ENCODE results near the gene PCK2. TPM values are rescaled to one million over a fixed set of nuclear protein-coding genes. Genes with fewer than 3 reads are reported as not detected.

PCK2 gene
- total RNA-seq, 2 experiments from 2014 or later: 90.3 to 93.1 TPM

GRCh38 chr14:24149302-24149969 is 55.3 kb downstream of the PCK2 start:
- intact Hi-C loops (cut with micrococcal nuclease): no loop called here
- Mint-ChIP-seq H3K36me3 (ENCODE audit: low read depth) (peaks cover 56% of the 10 kb centered on the region), H3K4me1 (ENCODE audit: low read depth) (peaks cover 40% of the 10 kb centered on the region), H3K9me3 (no peaks in the 10 kb centered on the region), H3K4me3 (peak overlapping the region; percentile 89), H3K27me3 (no peaks in the 10 kb centered on the region), H3K27ac (no peak overlapping the region)
- no peak for ATAC-seq
- CTCF ChIA-PET: interaction anchor here (8.0 kb wide), 1 partner anchor 12 kb away, joined by 91 read pairs; the partner anchor contains the start of gene IRF9
- TF ChIP-seq, protein P1, sequence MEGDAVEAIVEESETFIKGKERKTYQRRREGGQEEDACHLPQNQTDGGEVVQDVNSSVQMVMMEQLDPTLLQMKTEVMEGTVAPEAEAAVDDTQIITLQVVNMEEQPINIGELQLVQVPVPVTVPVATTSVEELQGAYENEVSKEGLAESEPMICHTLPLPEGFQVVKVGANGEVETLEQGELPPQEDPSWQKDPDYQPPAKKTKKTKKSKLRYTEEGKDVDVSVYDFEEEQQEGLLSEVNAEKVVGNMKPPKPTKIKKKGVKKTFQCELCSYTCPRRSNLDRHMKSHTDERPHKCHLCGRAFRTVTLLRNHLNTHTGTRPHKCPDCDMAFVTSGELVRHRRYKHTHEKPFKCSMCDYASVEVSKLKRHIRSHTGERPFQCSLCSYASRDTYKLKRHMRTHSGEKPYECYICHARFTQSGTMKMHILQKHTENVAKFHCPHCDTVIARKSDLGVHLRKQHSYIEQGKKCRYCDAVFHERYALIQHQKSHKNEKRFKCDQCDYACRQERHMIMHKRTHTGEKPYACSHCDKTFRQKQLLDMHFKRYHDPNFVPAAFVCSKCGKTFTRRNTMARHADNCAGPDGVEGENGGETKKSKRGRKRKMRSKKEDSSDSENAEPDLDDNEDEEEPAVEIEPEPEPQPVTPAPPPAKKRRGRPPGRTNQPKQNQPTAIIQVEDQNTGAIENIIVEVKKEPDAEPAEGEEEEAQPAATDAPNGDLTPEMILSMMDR (IDR thresholded peaks at IDR 0.05): no peak
- DNase-seq: no peak
- POLR2A ChIA-PET: interaction anchor here (0.7 to 10.7 kb wide), 9 partner anchors 8 to 92 kb away, joined by 3 to 178 read pairs (median 5); partner anchors contain the start of genes DCAF11, EMC9, IPO4 and IRF9

DNA sequence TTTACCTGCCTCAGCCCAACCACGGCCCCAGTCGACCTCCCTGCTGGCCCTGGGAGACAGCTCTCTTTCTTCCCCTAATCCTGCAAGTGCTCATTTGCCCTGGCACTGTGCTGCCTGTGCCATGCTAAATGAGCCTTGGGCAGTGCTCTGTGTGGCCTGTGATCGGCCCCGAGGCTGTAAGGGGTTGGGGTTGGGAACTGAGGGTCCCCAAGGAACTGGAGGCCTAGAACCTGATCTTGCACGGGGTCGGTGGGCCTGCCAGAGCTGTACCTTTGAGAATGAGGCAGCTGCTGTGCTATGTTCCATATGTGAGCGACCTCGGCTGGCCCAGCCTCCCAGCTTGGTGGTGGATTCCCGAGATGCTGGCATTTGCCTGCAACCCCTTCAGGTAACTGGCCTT is 56.0 kb downstream of the PCK2 start:
- TF ChIP-seq, protein P1 (IDR thresholded peaks at IDR 0.05): no peak
- ChIA-PET CTCF (interaction anchor here (8.0 kb wide), 1 partner anchor 11 kb away, joined by 91 read pairs; the partner anchor contains the start of gene IRF9), POLR2A (interaction anchor here (0.7 to 10.7 kb wide), 8 partner anchors 9 to 92 kb away, joined by 3 to 178 read pairs (median 4); partner anchors contain the start of genes DCAF11, EMC9, IPO4 and IRF9)
- DNase-seq (no peak), ATAC-seq (no peak)
- peaks cover 56% of the 10 kb centered on the region for H3K36me3 Mint-ChIP-seq (ENCODE audit: low read depth)
- peaks cover 35% of the 10 kb centered on the region for H3K4me1 Mint-ChIP-seq (ENCODE audit: low read depth)
- peak overlapping the region; percentile 12 for H3K27ac Mint-ChIP-seq
- intact Hi-C loops (cut with micrococcal nuclease): no loop called here
- H3K9me3 Mint-ChIP-seq: no peaks in the 10 kb centered on the region
- H3K27me3 Mint-ChIP-seq: no peaks in the 10 kb centered on the region
- no peak overlapping the region for H3K4me3 Mint-ChIP-seq

DNA sequence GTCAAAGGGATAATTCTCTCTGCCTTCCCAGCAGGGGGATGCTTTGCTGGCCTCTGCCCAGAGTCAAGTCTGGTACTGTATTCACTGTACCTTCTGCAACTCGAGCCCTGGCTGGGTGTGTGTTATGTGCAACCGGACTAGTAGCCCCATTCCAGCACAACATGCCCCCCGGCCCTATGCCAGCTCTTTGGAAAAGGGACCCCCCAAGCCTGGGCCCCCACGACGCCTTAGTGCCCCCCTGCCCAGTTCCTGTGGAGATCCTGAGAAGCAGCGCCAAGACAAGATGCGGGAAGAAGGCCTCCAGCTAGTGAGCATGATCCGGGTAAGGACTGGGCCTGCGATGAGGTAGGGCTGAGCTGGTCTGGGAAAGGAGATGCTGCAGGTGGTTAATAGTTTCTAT is 56.5 kb downstream of the PCK2 start:
- Mint-ChIP-seq H3K36me3 (ENCODE audit: low read depth) (peaks cover 57% of the 10 kb centered on the region), H3K27me3 (no peaks in the 10 kb centered on the region), H3K4me3 (no peak overlapping the region), H3K4me1 (ENCODE audit: low read depth) (peaks cover 30% of the 10 kb centered on the region), H3K9me3 (no peaks in the 10 kb centered on the region), H3K27ac (peak overlapping the region; percentile 12)
- CTCF ChIA-PET: interaction anchor here (8.0 kb wide), 1 partner anchor 10 kb away, joined by 91 read pairs; the partner anchor contains the start of gene IRF9
- TF ChIP-seq, protein P1 (IDR thresholded peaks at IDR 0.05): no peak
- intact Hi-C loops (cut with micrococcal nuclease): no loop called here
- ATAC-seq (no peak), DNase-seq (no peak)
- POLR2A ChIA-PET: interaction anchor here (0.7 to 10.7 kb wide), 8 partner anchors 9 to 93 kb away, joined by 3 to 178 read pairs (median 4); partner anchors contain the start of genes DCAF11, EMC9, GMPR2 and IPO4

- CTCF ChIA-PET: interaction anchor here (0.8 to 8.0 kb wide), 2 partner anchors 10 to 15 kb away, joined by 3 to 91 read pairs; partner anchors contain the start of genes IRF9 and PSME1
- Mint-ChIP-seq H3K4me3 (no peak overlapping the region), H3K27me3 (no peaks in the 10 kb centered on the region), H3K36me3 (ENCODE audit: low read depth) (peaks cover 57% of the 10 kb centered on the region), H3K4me1 (ENCODE audit: low read depth) (peaks cover 25% of the 10 kb centered on the region), H3K9me3 (no peaks in the 10 kb centered on the region), H3K27ac (no peak overlapping the region)
- intact Hi-C loops (cut with micrococcal nuclease): no loop called here
- POLR2A ChIA-PET: interaction anchor here (0.6 to 10.7 kb wide), 9 partner anchors 10 to 123 kb away, joined by 3 to 178 read pairs (median 3); partner anchors contain the start of genes EMC9, GMPR2, IPO4 and IRF9
- DNase-seq (no peak), ATAC-seq (no peak)
- TF ChIP-seq, protein P1 (IDR thresholded peaks at IDR 0.05): no peak
Measured at GRCh38 chr14:24150993-24151392, 56.9 kb downstream of the PCK2 start.

All from activated CD8-positive, alpha-beta T cell treated with anti-CD3 and anti-CD28 coated beads for 36 hours (primary cell).